AG09319 (cell line): ENCODE data around the gene JAM3.

Experiments
- DNase-seq: peaks from one replicate; pipeline ENCODE4 v3.0.0-alpha.2; 2010; ENCODE audit warnings: low read depth; ENCODE audit errors: extremely low read depth
- TF ChIP-seq, protein P1 (sequence below): IDR thresholded peaks from 2 replicates; pipeline ENCODE4 v1.5.1; 2011; ENCODE audit warnings: low read depth, mild to moderate bottlenecking, inconsistent platforms, low read length, moderate library complexity

The JAM3 gene

DNA sequence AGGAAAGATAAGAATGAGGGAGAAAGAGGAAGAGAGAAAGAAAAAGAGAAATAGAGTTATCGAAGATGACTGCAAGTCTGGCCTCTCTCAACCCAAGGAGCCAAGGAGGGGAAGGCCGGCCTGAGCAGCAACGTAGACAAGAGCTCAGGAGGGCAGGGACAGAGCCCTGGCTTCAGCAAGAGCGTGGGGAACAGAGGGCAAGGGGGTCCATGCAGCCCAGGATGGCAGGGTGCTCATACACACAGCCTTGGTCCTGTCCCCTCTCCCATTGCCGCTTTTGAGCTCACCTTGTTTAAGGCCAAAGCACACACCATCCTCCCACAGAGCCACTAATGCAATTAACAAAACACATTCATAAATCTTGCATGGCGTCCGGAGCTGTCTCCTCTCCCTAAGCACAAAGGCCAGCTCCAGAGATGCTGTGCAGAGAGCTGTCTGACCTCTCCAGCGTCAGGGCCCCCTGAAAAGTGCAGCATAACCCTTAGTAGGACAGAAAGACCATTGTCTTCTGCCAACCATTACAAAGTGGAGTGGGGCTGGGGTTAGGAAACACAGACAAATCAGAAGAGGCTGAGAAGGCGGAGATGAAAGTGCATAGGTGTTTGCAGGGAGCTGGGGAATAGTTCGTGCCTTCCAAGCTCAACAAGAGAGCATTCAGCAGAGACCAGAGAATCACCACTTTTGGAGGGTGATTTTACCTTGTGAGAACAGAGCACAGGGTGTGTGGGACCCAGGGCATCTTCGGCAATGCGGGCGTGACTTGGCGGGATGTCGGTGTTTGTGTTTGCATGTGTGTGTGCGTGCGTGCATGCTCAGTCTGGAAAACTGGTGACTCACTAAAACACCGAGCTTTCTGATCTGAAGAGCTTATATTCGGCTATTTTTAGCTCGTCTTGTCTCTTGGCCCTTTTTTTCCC lies 28.2 kb upstream of the JAM3 start:
- DNase-seq = no peak
- TF ChIP-seq, protein P1, sequence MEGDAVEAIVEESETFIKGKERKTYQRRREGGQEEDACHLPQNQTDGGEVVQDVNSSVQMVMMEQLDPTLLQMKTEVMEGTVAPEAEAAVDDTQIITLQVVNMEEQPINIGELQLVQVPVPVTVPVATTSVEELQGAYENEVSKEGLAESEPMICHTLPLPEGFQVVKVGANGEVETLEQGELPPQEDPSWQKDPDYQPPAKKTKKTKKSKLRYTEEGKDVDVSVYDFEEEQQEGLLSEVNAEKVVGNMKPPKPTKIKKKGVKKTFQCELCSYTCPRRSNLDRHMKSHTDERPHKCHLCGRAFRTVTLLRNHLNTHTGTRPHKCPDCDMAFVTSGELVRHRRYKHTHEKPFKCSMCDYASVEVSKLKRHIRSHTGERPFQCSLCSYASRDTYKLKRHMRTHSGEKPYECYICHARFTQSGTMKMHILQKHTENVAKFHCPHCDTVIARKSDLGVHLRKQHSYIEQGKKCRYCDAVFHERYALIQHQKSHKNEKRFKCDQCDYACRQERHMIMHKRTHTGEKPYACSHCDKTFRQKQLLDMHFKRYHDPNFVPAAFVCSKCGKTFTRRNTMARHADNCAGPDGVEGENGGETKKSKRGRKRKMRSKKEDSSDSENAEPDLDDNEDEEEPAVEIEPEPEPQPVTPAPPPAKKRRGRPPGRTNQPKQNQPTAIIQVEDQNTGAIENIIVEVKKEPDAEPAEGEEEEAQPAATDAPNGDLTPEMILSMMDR = no peak

DNA sequence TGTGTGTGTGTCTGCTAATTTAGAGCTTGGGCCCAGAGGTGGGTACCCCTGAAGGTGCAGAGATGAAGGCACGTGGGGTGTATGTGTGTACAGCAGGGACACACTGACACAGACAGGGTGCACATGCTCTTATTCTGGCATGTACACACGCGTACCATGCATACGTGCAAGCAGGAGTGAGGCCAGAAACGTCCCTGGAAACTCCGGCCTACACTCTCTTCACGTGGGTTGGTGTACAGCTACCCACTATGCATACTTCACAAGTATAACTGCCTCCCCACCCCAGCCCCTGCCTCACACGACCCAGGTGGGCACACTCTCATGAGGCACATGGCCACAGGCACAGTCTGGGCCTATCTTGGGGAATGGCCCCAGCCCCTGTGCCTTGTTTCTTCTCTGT lies 27.5 kb upstream of the JAM3 start:
- TF ChIP-seq, protein P1 = no peak
- no peak for DNase-seq

DNA sequence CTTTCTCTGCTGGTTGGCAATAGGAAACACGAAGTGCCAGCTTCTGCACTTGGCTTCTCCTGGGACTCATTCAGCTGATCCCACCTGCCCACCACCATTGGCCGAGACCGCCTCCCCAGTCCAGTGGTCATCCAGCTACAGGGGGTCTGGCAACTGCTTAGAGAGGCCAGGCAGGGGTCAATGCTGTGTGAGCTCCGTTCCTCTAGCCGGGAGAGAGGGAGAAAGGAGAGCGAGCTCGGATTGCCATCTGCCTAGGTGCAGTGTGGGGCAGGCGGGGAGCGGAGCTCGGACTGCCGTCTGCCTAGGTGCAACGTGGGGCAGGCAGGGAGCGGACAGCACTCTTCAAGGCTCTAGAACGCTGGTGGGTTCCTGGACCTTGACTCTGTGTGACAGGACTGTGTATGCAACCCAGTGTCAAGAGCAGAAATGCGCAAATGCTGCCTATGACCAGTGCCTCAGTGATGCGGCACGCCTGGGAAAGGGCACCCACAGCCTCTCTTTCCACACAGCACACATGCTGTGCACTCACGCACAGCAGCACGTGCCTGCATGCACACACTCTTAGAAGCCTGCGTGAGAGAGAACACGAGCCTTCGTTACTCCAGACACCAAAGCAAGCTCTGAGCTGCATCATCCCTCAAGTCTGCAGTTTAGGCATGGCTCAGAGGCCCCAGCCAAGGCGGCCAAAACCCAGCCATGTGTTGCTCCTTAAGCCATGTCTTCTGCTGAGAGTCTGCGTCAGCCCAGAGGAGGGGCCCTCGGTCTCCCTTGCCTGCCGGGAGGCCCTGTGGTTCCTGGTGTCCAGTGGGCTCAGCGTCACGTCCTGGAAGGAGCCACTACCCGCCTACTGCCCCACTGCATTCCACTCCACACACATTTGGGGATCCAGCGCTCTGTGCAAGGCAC lies 26.8 kb upstream of the JAM3 start:
- TF ChIP-seq, protein P1 = no peak
- DNase-seq = no peak

GRCh38 chr11:134043821-134044420 lies 25.0 kb upstream of the JAM3 start:
- no peak for DNase-seq
- TF ChIP-seq, protein P1 = no peak

DNA sequence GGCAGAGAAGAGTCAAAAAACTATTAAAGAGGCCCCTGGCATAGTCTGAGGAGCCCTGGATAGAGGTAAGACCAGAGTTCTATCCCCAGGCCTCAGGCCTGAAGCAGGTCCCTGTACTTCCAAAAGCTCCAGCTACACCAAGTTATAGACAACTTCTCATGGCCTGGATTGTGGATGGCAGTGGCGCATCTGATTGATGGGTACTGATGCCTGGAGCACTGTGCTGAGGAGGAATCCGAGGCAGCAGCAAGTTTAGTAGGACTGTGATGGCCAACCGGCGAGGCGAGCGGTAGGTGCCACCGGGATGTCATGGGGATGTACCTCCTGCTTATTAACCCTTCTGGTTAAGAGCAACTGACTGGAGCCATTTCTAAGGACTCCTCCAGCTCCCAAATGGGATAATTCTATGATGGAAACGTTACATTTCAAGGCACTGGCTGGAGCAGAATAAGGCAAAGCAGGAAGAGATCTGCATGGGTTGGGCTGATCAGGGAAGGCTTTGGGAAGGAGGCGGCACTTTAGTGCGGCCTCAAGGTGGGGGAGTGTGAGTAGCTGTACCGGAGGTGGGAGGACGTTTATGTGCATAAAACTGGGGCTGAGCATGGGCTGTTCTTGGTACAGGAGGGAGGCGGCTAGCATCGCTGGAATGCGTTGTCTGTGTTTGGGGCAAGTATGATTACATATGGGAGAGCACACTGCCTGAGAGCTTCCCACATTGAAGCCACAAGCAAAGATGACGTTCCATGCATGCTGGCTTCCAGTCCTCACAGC lies 24.2 kb upstream of the JAM3 start:
- DNase-seq = no peak
- TF ChIP-seq, protein P1 = no peak

DNA sequence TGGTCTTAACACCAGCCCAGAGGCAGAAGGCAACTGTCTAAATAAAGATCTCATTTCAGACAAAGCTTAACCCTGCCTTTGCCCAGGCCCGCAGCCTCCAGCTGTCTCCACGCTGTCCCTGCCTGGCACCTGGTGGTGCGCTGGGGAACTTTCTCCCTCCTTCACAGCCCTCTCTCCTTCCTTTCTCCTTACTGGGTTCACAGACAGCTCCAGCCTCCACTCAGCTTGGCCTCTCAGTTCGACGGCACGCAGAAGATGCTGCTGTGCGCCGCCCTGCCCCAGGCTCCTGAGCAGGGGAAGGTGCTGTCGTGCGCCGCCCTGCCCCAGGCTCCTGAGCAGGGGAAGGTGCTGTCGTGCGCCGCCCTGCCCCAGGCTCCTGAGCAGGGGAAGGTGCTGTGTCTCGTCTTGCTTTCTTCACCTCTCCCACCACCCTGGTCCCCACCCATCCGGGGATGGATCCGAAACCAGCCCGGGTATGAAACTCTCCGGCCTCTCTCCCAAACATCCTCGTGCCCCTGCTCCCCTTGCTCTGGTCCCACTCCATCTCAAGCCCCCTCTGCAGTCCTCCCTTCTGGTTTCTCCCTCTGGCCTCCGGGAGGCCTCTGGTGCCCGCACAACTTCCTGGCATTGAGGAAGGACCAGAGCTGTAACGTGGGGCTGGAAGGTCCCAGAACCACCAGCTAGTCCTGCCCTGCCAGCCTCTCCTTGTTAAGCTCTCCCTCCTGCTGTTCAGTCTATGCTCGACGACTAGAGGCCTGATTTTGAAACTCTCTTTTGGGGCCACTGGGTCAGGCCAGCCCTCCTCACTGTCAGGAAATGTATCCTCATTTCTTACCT lies 22.9 kb upstream of the JAM3 start:
- DNase-seq = no peak
- TF ChIP-seq, protein P1 = peak; percentile 25
